GM21576 (cell line): ENCODE data around the gene GPRASP1.
A peak's percentile ranks its signal among the peaks of the same experiment; 100 is the strongest.
"Not testable (repeated sequence)": the region's sequence is repeated elsewhere in the genome, so short reads cannot be mapped to it uniquely, and the experiment has no call there.

Experiments
- ATAC-seq: cut with Tn5 transposase; IDR thresholded peaks from one replicate; pipeline ENCODE4 v1.9.1; 2021; ENCODE audit warnings: mild to moderate bottlenecking, moderate library complexity; ENCODE audit not compliant: unreplicated experiment

The GPRASP1 gene

GRCh38 chrX:102651242-102652011 is at the start of gene GPRASP1:
Gene GPRASP1, plus strand, starts transcription at chrX:102651483. Its CDS starts 2,431 bp downstream, at chrX:102653914.
- no peak for ATAC-seq

GRCh38 chrX:102604327-102604726 is 47.0 kb upstream of the GPRASP1 start:
- ATAC-seq, result no peak

GRCh38 chrX:102606115-102606514 is 45.2 kb upstream of the GPRASP1 start:
- ATAC-seq, result no peak

- no peak for ATAC-seq
Measured at GRCh38 chrX:102610905-102611304, 40.4 kb upstream of the GPRASP1 start.

- no peak for ATAC-seq
Measured at GRCh38 chrX:102624105-102624504, 27.2 kb upstream of the GPRASP1 start.

GRCh38 chrX:102627640-102628039 is 23.6 kb upstream of the GPRASP1 start:
- no peak for ATAC-seq

- no peak for ATAC-seq
Measured at GRCh38 chrX:102637561-102637960, 13.7 kb upstream of the GPRASP1 start.

GRCh38 chrX:102650903-102651241 is 411 bp upstream of the GPRASP1 start:
- ATAC-seq, result no peak

GRCh38 chrX:102652031-102652688 is 877 bp downstream of the GPRASP1 start:
- peak; percentile 74 for ATAC-seq

GRCh38 chrX:102654696-102655095 is 3.4 kb downstream of the GPRASP1 start:
- no peak for ATAC-seq

GRCh38 chrX:102658556-102658955 is 7.3 kb downstream of the GPRASP1 start:
- ATAC-seq, result no peak

GRCh38 chrX:102659790-102660757 is 8.8 kb downstream of the GPRASP1 start:
- ATAC-seq, result peak; percentile 98

GRCh38 chrX:102663820-102664219 is 12.5 kb downstream of the GPRASP1 start:
- ATAC-seq, result not testable (repeated sequence)

- not testable (repeated sequence) for ATAC-seq
Measured at GRCh38 chrX:102667034-102667433, 15.8 kb downstream of the GPRASP1 start.

GRCh38 chrX:102669526-102669925 is 18.2 kb downstream of the GPRASP1 start:
- no peak for ATAC-seq

GRCh38 chrX:102672856-102673255 is 21.6 kb downstream of the GPRASP1 start:
- no peak for ATAC-seq

- not testable (repeated sequence) for ATAC-seq
Measured at GRCh38 chrX:102677479-102677878, 26.2 kb downstream of the GPRASP1 start.

GRCh38 chrX:102684772-102685520 is 33.7 kb downstream of the GPRASP1 start:
- no peak for ATAC-seq

GRCh38 chrX:102694749-102695148 is 43.5 kb downstream of the GPRASP1 start:
- ATAC-seq, result no peak

- ATAC-seq, result no peak
Measured at GRCh38 chrX:102696306-102696705, 45.0 kb downstream of the GPRASP1 start.

- ATAC-seq, result no peak
Measured at GRCh38 chrX:102697494-102697893, 46.2 kb downstream of the GPRASP1 start.
